ENCODE measurements around the gene CBLB.

Gene CBLB

GRCh38 chr3:105806359-105806758 is 62.5 kb downstream of the CBLB start:
- H3K4me3 ChIP-seq (replicated peaks; ENCODE audit: low read depth, low read length) = no peak overlapping the region
- no peak for TF ChIP-seq CTCF (IDR thresholded peaks at IDR 0.05; ENCODE audit: low read depth, low read length, missing control alignments)
- no peak for DNase-seq (ENCODE audit: extremely low read depth, low read depth)

- no peak overlapping the region for H3K4me3 ChIP-seq (replicated peaks; ENCODE audit: low read depth, low read length)
- TF ChIP-seq CTCF (IDR thresholded peaks at IDR 0.05; ENCODE audit: low read depth, low read length, missing control alignments) = no peak
- DNase-seq (ENCODE audit: extremely low read depth, low read depth) = no peak
These were observed 63.4 kb downstream of the CBLB start for GRCh38 chr3:105805404-105805803.

- no peak for TF ChIP-seq CTCF (IDR thresholded peaks at IDR 0.05; ENCODE audit: low read depth, low read length, missing control alignments)
- no peak for DNase-seq (ENCODE audit: extremely low read depth, low read depth)
- no peak overlapping the region for H3K4me3 ChIP-seq (replicated peaks; ENCODE audit: low read depth, low read length)
These were observed 66.6 kb downstream of the CBLB start for GRCh38 chr3:105802118-105802706.

GRCh38 chr3:105801397-105801796 is 67.4 kb downstream of the CBLB start:
- no peak for TF ChIP-seq CTCF (IDR thresholded peaks at IDR 0.05; ENCODE audit: low read depth, low read length, missing control alignments)

GRCh38 chr3:105800320-105800719 is 68.5 kb downstream of the CBLB start:
- TF ChIP-seq CTCF (IDR thresholded peaks at IDR 0.05; ENCODE audit: low read depth, low read length, missing control alignments) = no peak
- DNase-seq (ENCODE audit: extremely low read depth, low read depth) = no peak
- no peak overlapping the region for H3K4me3 ChIP-seq (replicated peaks; ENCODE audit: low read depth, low read length)

More at GRCh38 chr3:105801397-105801796, 67.4 kb downstream of the CBLB start:
- DNase-seq (ENCODE audit: extremely low read depth, low read depth) = no peak
- no peak overlapping the region for H3K4me3 ChIP-seq (replicated peaks; ENCODE audit: low read depth, low read length)

- no peak for DNase-seq (ENCODE audit: extremely low read depth, low read depth)
- no peak overlapping the region for H3K4me3 ChIP-seq (replicated peaks; ENCODE audit: low read depth, low read length)
- TF ChIP-seq CTCF (IDR thresholded peaks at IDR 0.05; ENCODE audit: low read depth, low read length, missing control alignments) = no peak
These were observed 69.5 kb downstream of the CBLB start for GRCh38 chr3:105799286-105799685.

GRCh38 chr3:105798381-105798934 is 70.4 kb downstream of the CBLB start:
- no peak for TF ChIP-seq CTCF (IDR thresholded peaks at IDR 0.05; ENCODE audit: low read depth, low read length, missing control alignments)
- no peak overlapping the region for H3K4me3 ChIP-seq (replicated peaks; ENCODE audit: low read depth, low read length)
- no peak for DNase-seq (ENCODE audit: extremely low read depth, low read depth)
